Ascending aorta (tissue), 2 donors: ENCODE results near the gene GFPT2. TPM values are rescaled to one million over a fixed set of nuclear protein-coding genes. Genes with fewer than 3 reads are reported as not detected.

Source experiments
- DNase-seq, 2 donors: peaks; one replicate each; pipeline ENCODE4 v3.0.0-alpha.2; 2019; ENCODE audit warnings: low spot score in 2 of 2
- H3K27ac ChIP-seq, 2 donors: fragments of 200-600 bp; sonication (generic); one replicate each; pipeline ENCODE4 v1.5.1; 2016 to 2017; ENCODE audit warnings: mild to moderate bottlenecking in 1 of 2
- H3K27me3 ChIP-seq: fragments of 200-600 bp; sonication (generic); one replicate; pipeline ENCODE4 v1.5.1; 2017
- H3K36me3 ChIP-seq, 2 donors: fragments of 200-600 bp; sonication (generic); one replicate each; pipeline ENCODE4 v1.5.1; 2016
- H3K4me1 ChIP-seq, 2 donors: fragments of 200-600 bp; sonication (generic); one replicate each; pipeline ENCODE4 v1.5.1; 2016 to 2017; ENCODE audit warnings: mild to moderate bottlenecking in 1 of 2
- H3K4me3 ChIP-seq, 2 donors: fragments of 200-600 bp; sonication (generic); one replicate each; pipeline ENCODE4 v1.5.1; 2016 to 2017; ENCODE audit warnings: mild to moderate bottlenecking in 1 of 2
- H3K9me3 ChIP-seq, 2 donors: fragments of 200-600 bp; sonication (generic); one replicate each; pipeline ENCODE4 v1.5.1; 2016
- CTCF ChIP-seq, 3 experiments: fragments of 200-600 bp in 2 of 3; fragments of 450-650 bp in 1 of 3; sonication (generic) in 2 of 3; IDR thresholded peaks; one replicate each; pipeline ENCODE4 v1.5.1; 2016 to 2019; ENCODE audit warnings: antibody characterized with exemption in 3 of 3, mild to moderate bottlenecking in 1 of 3, moderate library complexity in 1 of 3
- intact Hi-C: fragments of 100-400 bp; cut with DNase I; formaldehyde crosslinking; loops from one replicate; pipeline ENCODE4 v1.15.1; 2023
- total RNA-seq: library from RNA; depleted of rRNA; stranded (reverse); fragments of >200 nt; gene quantifications from one replicate; pipeline ENCODE4 v1.1.0, GENCODE V29; 2016

Gene GFPT2
- total RNA-seq, 1 donor from 2014 or later, result 25.2 TPM

GRCh38 chr5:180376511-180376910, 23.4 kb upstream of the GFPT2 start:
- Histone ChIP-seq H3K4me1 (peaks cover 0 to 4% of the 10 kb centered on the region in 2 donors), H3K27ac (no peak overlapping the region), H3K9me3 (no peaks in the 10 kb centered on the region), H3K4me3 (no peak overlapping the region), H3K27me3 (no peaks in the 10 kb centered on the region), H3K36me3 (no peaks in the 10 kb centered on the region)
- DNase-seq, result no peak
- TF ChIP-seq CTCF (IDR thresholded peaks at IDR 0.05), result no peak
- intact Hi-C loops, result no loop called here

- intact Hi-C loops, result no loop called here
- no peak for DNase-seq
- Histone ChIP-seq H3K9me3 (no peaks in the 10 kb centered on the region), H3K4me1 (peaks cover 0 to 4% of the 10 kb centered on the region in 2 donors), H3K4me3 (no peak overlapping the region), H3K27ac (no peak overlapping the region), H3K27me3 (no peaks in the 10 kb centered on the region), H3K36me3 (no peaks in the 10 kb centered on the region)
- TF ChIP-seq CTCF (IDR thresholded peaks at IDR 0.05), result no peak
These were observed 22.8 kb upstream of the GFPT2 start for GRCh38 chr5:180375955-180376354.

- no peaks in the 10 kb centered on the region for H3K27me3 ChIP-seq
- no peak overlapping the region for H3K27ac ChIP-seq
- no peaks in the 10 kb centered on the region for H3K9me3 ChIP-seq
- no peak for TF ChIP-seq CTCF (IDR thresholded peaks at IDR 0.05)
- H3K4me1 ChIP-seq, result peaks cover 0 to 4% of the 10 kb centered on the region in 2 donors
- intact Hi-C loops, result no loop called here
- H3K36me3 ChIP-seq, result no peaks in the 10 kb centered on the region
- no peak for DNase-seq
- H3K4me3 ChIP-seq, result no peak overlapping the region
These were observed 22.2 kb upstream of the GFPT2 start for GRCh38 chr5:180375291-180375690.

- peaks cover 0 to 4% of the 10 kb centered on the region in 2 donors for H3K4me1 ChIP-seq
- intact Hi-C loops, result no loop called here
- H3K27ac ChIP-seq, result no peak overlapping the region
- H3K9me3 ChIP-seq, result no peaks in the 10 kb centered on the region
- no peak for TF ChIP-seq CTCF (IDR thresholded peaks at IDR 0.05)
- no peak for DNase-seq
- no peak overlapping the region for H3K4me3 ChIP-seq
- H3K27me3 ChIP-seq, result no peaks in the 10 kb centered on the region
- H3K36me3 ChIP-seq, result no peaks in the 10 kb centered on the region
These were observed 20.7 kb upstream of the GFPT2 start for GRCh38 chr5:180373870-180374269.

- H3K36me3 ChIP-seq, result no peaks in the 10 kb centered on the region
- H3K4me3 ChIP-seq, result no peak overlapping the region
- no peaks in the 10 kb centered on the region for H3K27me3 ChIP-seq
- H3K27ac ChIP-seq, result no peak overlapping the region
- H3K9me3 ChIP-seq, result no peaks in the 10 kb centered on the region
- DNase-seq, result no peak
- no peak for TF ChIP-seq CTCF (IDR thresholded peaks at IDR 0.05)
- peaks cover 0 to 4% of the 10 kb centered on the region in 2 donors for H3K4me1 ChIP-seq
- intact Hi-C loops, result no loop called here
These were observed 20.3 kb upstream of the GFPT2 start for GRCh38 chr5:180373454-180373853.

- H3K4me1 ChIP-seq, result no peaks in the 10 kb centered on the region
- H3K36me3 ChIP-seq, result no peaks in the 10 kb centered on the region
- DNase-seq, result no peak
- no peak for TF ChIP-seq CTCF (IDR thresholded peaks at IDR 0.05)
- no peak overlapping the region for H3K4me3 ChIP-seq
- no peaks in the 10 kb centered on the region for H3K9me3 ChIP-seq
- no peaks in the 10 kb centered on the region for H3K27me3 ChIP-seq
- no peak overlapping the region for H3K27ac ChIP-seq
- intact Hi-C loops, result no loop called here
These were observed 18.8 kb upstream of the GFPT2 start for GRCh38 chr5:180371949-180372348.
